ENCODE results near the gene FGFR2. TPM values are rescaled to one million over a fixed set of nuclear protein-coding genes. Genes with fewer than 3 reads are reported as not detected.

FGFR2 gene
- total and polyA plus RNA-seq, 9 donors, result 0.42 to 18.2 (median 1.9) TPM

GRCh38 chr10:121497513-121498470 lies 100.5 kb downstream of the FGFR2 start:
- H3K36me3 ChIP-seq (ENCODE audit: control insufficient read depth, insufficient read depth, low read length), result no peaks in the 10 kb centered on the region
- H3K27me3 ChIP-seq (ENCODE audit: control insufficient read depth, insufficient read depth, low read length), result peaks cover 60% of the 10 kb centered on the region
- no peak overlapping the region for H3K4me3 ChIP-seq (ENCODE audit: low read length)
- no peak overlapping the region for H3K27ac ChIP-seq (ENCODE audit: low read length)
- DNase-seq, result no peak
- H3K4me1 ChIP-seq (ENCODE audit: control insufficient read depth, insufficient read depth, low read length), result no peaks in the 10 kb centered on the region
- 70% methylated on average over 8 of the region's 14 CpGs for WGBS (ENCODE audit: insufficient coverage)
- no peaks in the 10 kb centered on the region for H3K9me3 ChIP-seq (replicated peaks; ENCODE audit: control insufficient read depth, low read depth, low read length)

- Histone ChIP-seq H3K27ac (ENCODE audit: low read length) (no peak overlapping the region), H3K36me3 (ENCODE audit: control insufficient read depth, insufficient read depth, low read length) (no peaks in the 10 kb centered on the region), H3K9me3 (replicated peaks; ENCODE audit: control insufficient read depth, low read depth, low read length) (no peaks in the 10 kb centered on the region), H3K27me3 (ENCODE audit: control insufficient read depth, insufficient read depth, low read length) (peaks cover 58% of the 10 kb centered on the region), H3K4me1 (ENCODE audit: control insufficient read depth, insufficient read depth, low read length) (peaks cover 3% of the 10 kb centered on the region), H3K4me3 (ENCODE audit: low read length) (no peak overlapping the region)
- no peak for DNase-seq
- 87% methylated on average over 4 of the region's 9 CpGs for WGBS (ENCODE audit: insufficient coverage)
Observed at GRCh38 chr10:121495719-121496118, 102.5 kb downstream of the FGFR2 start.

GRCh38 chr10:121494296-121494695 lies 103.9 kb downstream of the FGFR2 start:
- H3K9me3 ChIP-seq (replicated peaks; ENCODE audit: control insufficient read depth, low read depth, low read length), result no peaks in the 10 kb centered on the region
- no peak overlapping the region for H3K27ac ChIP-seq (ENCODE audit: low read length)
- H3K36me3 ChIP-seq (ENCODE audit: control insufficient read depth, insufficient read depth, low read length), result no peaks in the 10 kb centered on the region
- H3K27me3 ChIP-seq (ENCODE audit: control insufficient read depth, insufficient read depth, low read length), result peaks cover 47% of the 10 kb centered on the region
- H3K4me1 ChIP-seq (ENCODE audit: control insufficient read depth, insufficient read depth, low read length), result peaks cover 5% of the 10 kb centered on the region
- WGBS (ENCODE audit: insufficient coverage), result no CpG with 5 or more reads among the region's 2 CpGs
- no peak overlapping the region for H3K4me3 ChIP-seq (ENCODE audit: low read length)
- DNase-seq, result no peak

GRCh38 chr10:121493521-121493920 lies 104.7 kb downstream of the FGFR2 start:
- H3K27ac ChIP-seq (ENCODE audit: low read length), result no peak overlapping the region
- WGBS (ENCODE audit: insufficient coverage), result 69% methylated on average over 8 of the region's 8 CpGs

GRCh38 chr10:121490871-121491519 lies 107.2 kb downstream of the FGFR2 start:
- H3K4me1 ChIP-seq (ENCODE audit: control insufficient read depth, insufficient read depth, low read length), result peaks cover 5% of the 10 kb centered on the region
- 35% methylated on average over 8 of the region's 17 CpGs for WGBS (ENCODE audit: insufficient coverage)
- H3K9me3 ChIP-seq (replicated peaks; ENCODE audit: control insufficient read depth, low read depth, low read length), result no peaks in the 10 kb centered on the region
- DNase-seq, result peak; percentile 92
- no peak overlapping the region for H3K27ac ChIP-seq (ENCODE audit: low read length)
- no peaks in the 10 kb centered on the region for H3K36me3 ChIP-seq (ENCODE audit: control insufficient read depth, insufficient read depth, low read length)
- no peak overlapping the region for H3K4me3 ChIP-seq (ENCODE audit: low read length)
- peaks cover 31% of the 10 kb centered on the region for H3K27me3 ChIP-seq (ENCODE audit: control insufficient read depth, insufficient read depth, low read length)

More at GRCh38 chr10:121493521-121493920, 104.7 kb downstream of the FGFR2 start:
- Histone ChIP-seq H3K36me3 (ENCODE audit: control insufficient read depth, insufficient read depth, low read length) (no peaks in the 10 kb centered on the region), H3K4me1 (ENCODE audit: control insufficient read depth, insufficient read depth, low read length) (peaks cover 5% of the 10 kb centered on the region), H3K27me3 (ENCODE audit: control insufficient read depth, insufficient read depth, low read length) (peaks cover 40% of the 10 kb centered on the region), H3K9me3 (replicated peaks; ENCODE audit: control insufficient read depth, low read depth, low read length) (no peaks in the 10 kb centered on the region), H3K4me3 (ENCODE audit: low read length) (no peak overlapping the region)
- peak; percentile 65 for DNase-seq

GRCh38 chr10:121485436-121486139 lies 112.7 kb downstream of the FGFR2 start:
- peak; percentile 50 for DNase-seq
- H3K27ac ChIP-seq (ENCODE audit: low read length), result no peak overlapping the region
- H3K9me3 ChIP-seq (replicated peaks; ENCODE audit: control insufficient read depth, low read depth, low read length), result no peaks in the 10 kb centered on the region
- 79% methylated on average over 4 of the region's 12 CpGs for WGBS (ENCODE audit: insufficient coverage)
- no peaks in the 10 kb centered on the region for H3K36me3 ChIP-seq (ENCODE audit: control insufficient read depth, insufficient read depth, low read length)
- H3K4me3 ChIP-seq (ENCODE audit: low read length), result no peak overlapping the region
- H3K4me1 ChIP-seq (ENCODE audit: control insufficient read depth, insufficient read depth, low read length), result peaks cover under 1% of the 10 kb centered on the region
- H3K27me3 ChIP-seq (ENCODE audit: control insufficient read depth, insufficient read depth, low read length), result peaks cover 17% of the 10 kb centered on the region

- no peaks in the 10 kb centered on the region for H3K36me3 ChIP-seq (ENCODE audit: control insufficient read depth, insufficient read depth, low read length)
- no peaks in the 10 kb centered on the region for H3K4me1 ChIP-seq (ENCODE audit: control insufficient read depth, insufficient read depth, low read length)
- no peak overlapping the region for H3K27ac ChIP-seq (ENCODE audit: low read length)
- DNase-seq, result no peak
- H3K27me3 ChIP-seq (ENCODE audit: control insufficient read depth, insufficient read depth, low read length), result peaks cover 21% of the 10 kb centered on the region
- 85% methylated on average over 5 of the region's 13 CpGs for WGBS (ENCODE audit: insufficient coverage)
- H3K9me3 ChIP-seq (replicated peaks; ENCODE audit: control insufficient read depth, low read depth, low read length), result no peaks in the 10 kb centered on the region
- H3K4me3 ChIP-seq (ENCODE audit: low read length), result no peak overlapping the region
Observed at GRCh38 chr10:121484816-121485215, 113.4 kb downstream of the FGFR2 start.

GRCh38 chr10:121484401-121484800 lies 113.8 kb downstream of the FGFR2 start:
- H3K4me3 ChIP-seq (ENCODE audit: low read length), result no peak overlapping the region
- no peak overlapping the region for H3K27ac ChIP-seq (ENCODE audit: low read length)
- DNase-seq, result no peak
- WGBS (ENCODE audit: insufficient coverage), result 90% methylated on average over 2 of the region's 8 CpGs
- H3K27me3 ChIP-seq (ENCODE audit: control insufficient read depth, insufficient read depth, low read length), result peaks cover 24% of the 10 kb centered on the region
- H3K36me3 ChIP-seq (ENCODE audit: control insufficient read depth, insufficient read depth, low read length), result no peaks in the 10 kb centered on the region
- no peaks in the 10 kb centered on the region for H3K4me1 ChIP-seq (ENCODE audit: control insufficient read depth, insufficient read depth, low read length)
- no peaks in the 10 kb centered on the region for H3K9me3 ChIP-seq (replicated peaks; ENCODE audit: control insufficient read depth, low read depth, low read length)

- Histone ChIP-seq H3K9me3 (replicated peaks; ENCODE audit: control insufficient read depth, low read depth, low read length) (no peaks in the 10 kb centered on the region), H3K36me3 (ENCODE audit: control insufficient read depth, insufficient read depth, low read length) (no peaks in the 10 kb centered on the region), H3K4me3 (ENCODE audit: low read length) (no peak overlapping the region), H3K4me1 (ENCODE audit: control insufficient read depth, insufficient read depth, low read length) (no peaks in the 10 kb centered on the region), H3K27ac (ENCODE audit: low read length) (no peak overlapping the region), H3K27me3 (ENCODE audit: control insufficient read depth, insufficient read depth, low read length) (peaks cover 30% of the 10 kb centered on the region)
- no CpG with 5 or more reads among the region's 1 CpG for WGBS (ENCODE audit: insufficient coverage)
- peak; percentile 22 for DNase-seq
Observed at GRCh38 chr10:121481180-121481579, 117.1 kb downstream of the FGFR2 start.

- no peaks in the 10 kb centered on the region for H3K4me1 ChIP-seq (ENCODE audit: control insufficient read depth, insufficient read depth, low read length)
- DNase-seq, result peak; percentile 75
- no peak overlapping the region for H3K4me3 ChIP-seq (ENCODE audit: low read length)
- no peaks in the 10 kb centered on the region for H3K36me3 ChIP-seq (ENCODE audit: control insufficient read depth, insufficient read depth, low read length)
- H3K9me3 ChIP-seq (replicated peaks; ENCODE audit: control insufficient read depth, low read depth, low read length), result no peaks in the 10 kb centered on the region
- 62% methylated on average over 3 of the region's 7 CpGs for WGBS (ENCODE audit: insufficient coverage)
- H3K27ac ChIP-seq (ENCODE audit: low read length), result no peak overlapping the region
- H3K27me3 ChIP-seq (ENCODE audit: control insufficient read depth, insufficient read depth, low read length), result peaks cover 25% of the 10 kb centered on the region
Observed at GRCh38 chr10:121478556-121478955, 119.7 kb downstream of the FGFR2 start.

All from muscle of leg (tissue), 11 donors.